LNCaP clone FGC (cell line): ENCODE data around the gene TLDC2.
"Not testable (repeated sequence)": the region's sequence is repeated elsewhere in the genome, so short reads cannot be mapped to it uniquely, and the experiment has no call there.

Experiments
- DNase-seq: peaks from one replicate; pipeline ENCODE4 v3.0.0-alpha.2; 2011; ENCODE audit warnings: low read depth
- H3K4me3 ChIP-seq: 2 replicates; pipeline ENCODE4 v1.5.1; 2011; ENCODE audit warnings: mild to moderate bottlenecking, low read depth, low read length, control low read depth
- CTCF ChIP-seq: IDR thresholded peaks from 2 replicates; pipeline ENCODE4 v1.5.1; 2012; ENCODE audit warnings: mild to moderate bottlenecking; ENCODE audit not compliant: control insufficient read depth, insufficient read depth; ENCODE audit errors: extremely low read depth

TLDC2 gene

GRCh38 chr20:36833275-36834020 is 42.5 kb upstream of the TLDC2 start:
- no peak for TF ChIP-seq CTCF
- DNase-seq: no peak
- no peak overlapping the region for H3K4me3 ChIP-seq

- no peak for TF ChIP-seq CTCF
- no peak overlapping the region for H3K4me3 ChIP-seq
These were observed 40.9 kb upstream of the TLDC2 start for GRCh38 chr20:36835025-36835424.

GRCh38 chr20:36835453-36836198 is 40.3 kb upstream of the TLDC2 start:
- no peak for TF ChIP-seq CTCF
- H3K4me3 ChIP-seq: no peak overlapping the region
- peak; percentile 69 for DNase-seq

More at GRCh38 chr20:36835025-36835424, 40.9 kb upstream of the TLDC2 start:
- DNase-seq: no peak

- no peak overlapping the region for H3K4me3 ChIP-seq
- no peak for TF ChIP-seq CTCF
- DNase-seq: no peak
These were observed 39.2 kb upstream of the TLDC2 start for GRCh38 chr20:36836591-36837269.

- DNase-seq, H3K4me3 ChIP-seq: not testable (repeated sequence)
These were observed 37.6 kb upstream of the TLDC2 start for GRCh38 chr20:36838376-36838775.

GRCh38 chr20:36839150-36839549 is 36.8 kb upstream of the TLDC2 start:
- TF ChIP-seq CTCF: no peak
- no peak overlapping the region for H3K4me3 ChIP-seq
- no peak for DNase-seq

GRCh38 chr20:36841030-36841429 is 34.9 kb upstream of the TLDC2 start:
- not testable (repeated sequence) for DNase-seq, H3K4me3 ChIP-seq
